HG03457 (cell line): ENCODE results near the gene TTLL7.
"Not testable (repeated sequence)": the region's sequence is repeated elsewhere in the genome, so short reads cannot be mapped to it uniquely, and the experiment has no call there.

Source experiments
- ATAC-seq: cut with Tn5 transposase; IDR thresholded peaks from one replicate; pipeline ENCODE4 v1.9.1; 2021; ENCODE audit warnings: moderate number of reproducible peaks; ENCODE audit not compliant: unreplicated experiment

TTLL7 gene

GRCh38 chr1:83932281-83932680 lies 66.7 kb downstream of the TTLL7 start:
- no peak for ATAC-seq

GRCh38 chr1:83931658-83932253 lies 67.2 kb downstream of the TTLL7 start:
- ATAC-seq = no peak

GRCh38 chr1:83929184-83929583 lies 69.7 kb downstream of the TTLL7 start:
- no peak for ATAC-seq

- no peak for ATAC-seq
These were observed 70.5 kb downstream of the TTLL7 start for GRCh38 chr1:83928396-83928795.

GRCh38 chr1:83927701-83928100 lies 71.2 kb downstream of the TTLL7 start:
- no peak for ATAC-seq

- no peak for ATAC-seq
These were observed 71.9 kb downstream of the TTLL7 start for GRCh38 chr1:83927061-83927460.

GRCh38 chr1:83923553-83923952 lies 75.4 kb downstream of the TTLL7 start:
- no peak for ATAC-seq

- ATAC-seq = no peak
These were observed 76.5 kb downstream of the TTLL7 start for GRCh38 chr1:83922431-83922830.

GRCh38 chr1:83920320-83920719 lies 78.6 kb downstream of the TTLL7 start:
- no peak for ATAC-seq

GRCh38 chr1:83919872-83920271 lies 79.1 kb downstream of the TTLL7 start:
- no peak for ATAC-seq

GRCh38 chr1:83918688-83919285 lies 80.1 kb downstream of the TTLL7 start:
- ATAC-seq = no peak

- no peak for ATAC-seq
These were observed 81.0 kb downstream of the TTLL7 start for GRCh38 chr1:83917959-83918358.

GRCh38 chr1:83916094-83916493 lies 82.8 kb downstream of the TTLL7 start:
- ATAC-seq = not testable (repeated sequence)

GRCh38 chr1:83912876-83913275 lies 86.1 kb downstream of the TTLL7 start:
- ATAC-seq = no peak

GRCh38 chr1:83910461-83910860 lies 88.5 kb downstream of the TTLL7 start:
- no peak for ATAC-seq

GRCh38 chr1:83909687-83910086 lies 89.2 kb downstream of the TTLL7 start:
- no peak for ATAC-seq

- ATAC-seq = no peak
These were observed 93.5 kb downstream of the TTLL7 start for GRCh38 chr1:83905315-83905907.

GRCh38 chr1:83901547-83902155 lies 97.3 kb downstream of the TTLL7 start:
- no peak for ATAC-seq

- ATAC-seq = no peak
These were observed 98.4 kb downstream of the TTLL7 start for GRCh38 chr1:83900524-83900923.

- ATAC-seq = no peak
These were observed 101.4 kb downstream of the TTLL7 start for GRCh38 chr1:83897516-83897915.

- ATAC-seq = no peak
These were observed 102.6 kb downstream of the TTLL7 start for GRCh38 chr1:83896299-83896698.

GRCh38 chr1:83889707-83890106 lies 109.2 kb downstream of the TTLL7 start:
- ATAC-seq = no peak
